A549 (cell line): ENCODE results near the gene ANO6. TPM values are rescaled to one million over a fixed set of nuclear protein-coding genes. Genes with fewer than 3 reads are reported as not detected.

Experiments
- ATAC-seq, 2 experiments: fragments of 200-7000 bp in 1 of 2; fragments of >200 bp in 1 of 2; cut with Nextera tagmentation in 1 of 2; cut with Tn5 transposase in 1 of 2; 3 replicates each; pipeline versions ENCODE4 v1.8.0 to v1.9.1; 2018 to 2020; ENCODE audit warnings: mild to moderate bottlenecking in 1 of 2, moderate library complexity in 1 of 2
- CTCF ChIA-PET: fragments of 300-600 bp; sonication (Branson Sonifier 250); formaldehyde crosslinking; extraction: SDS; loops from one replicate; lab custom pipeline; 2021; ENCODE audit warnings: antibody characterized with exemption, inconsistent platforms; lab: Yijun Ruan, JAX
- POLR2A ChIA-PET: fragments of 350-600 bp; formaldehyde crosslinking; extraction: SDS; loops from one replicate; lab custom pipeline; 2021; ENCODE audit warnings: antibody characterized with exemption, inconsistent platforms; lab: Yijun Ruan, JAX
- DNase-seq, 2 experiments: peaks; one replicate each; pipeline versions ENCODE4 v3.0.0 to v3.0.0-alpha.2; 2011 to 2016; ENCODE audit warnings: low read depth in 1 of 2, low spot score in 1 of 2
- FAIRE-seq: peaks from 2 replicates; lab custom pipeline; 2011; peaks lifted over from hg19 to GRCh38; lab: Jason Lieb, UNC
- H3K27ac ChIP-seq, 2 experiments: fragments of >200 bp; sonication (Bioruptor Twin); formaldehyde crosslinking; 3 replicates each; pipeline ENCODE4 v1.5.1; 2016 to 2017
- H3K4me1 ChIP-seq: fragments of >200 bp; sonication (Bioruptor Twin); formaldehyde crosslinking; 3 replicates; pipeline ENCODE4 v1.6.1; 2016
- H3K4me2 ChIP-seq: fragments of >200 bp; sonication (Bioruptor Twin); formaldehyde crosslinking; 3 replicates; pipeline ENCODE4 v1.6.1; 2016
- H3K4me3 ChIP-seq: fragments of >200 bp; sonication (Bioruptor Twin); formaldehyde crosslinking; 3 replicates; pipeline ENCODE4 v1.5.1; 2016
- H3K9me3 ChIP-seq: fragments of >200 bp; sonication (Bioruptor Twin); formaldehyde crosslinking; 3 replicates; pipeline ENCODE4 v1.6.1; 2016
- BHLHE40 ChIP-seq: IDR thresholded peaks from 2 replicates; pipeline ENCODE4 v1.6.1; 2012; ENCODE audit warnings: low read depth, low read length, inconsistent platforms
- EHF ChIP-seq: fragments of 250-450 bp; sonication (Bioruptor Pico); IDR thresholded peaks from 2 replicates; pipeline ENCODE4 v1.5.0; 2020; ENCODE audit warnings: mild to moderate bottlenecking
- ESRRA ChIP-seq: fragments of 150-350 bp; IDR thresholded peaks from 2 replicates; pipeline ENCODE4 v1.6.1; 2014; ENCODE audit warnings: mild to moderate bottlenecking, low read length, borderline replicate concordance
- FOSB ChIP-seq: fragments of 250-450 bp; sonication (Bioruptor Pico); IDR thresholded peaks from 2 replicates; pipeline ENCODE4 v1.5.0; 2020; ENCODE audit warnings: mild to moderate bottlenecking, moderate library complexity
- FOSL2 ChIP-seq, 2 experiments: fragments of 450-650 bp in 1 of 2; fragments of >200 bp in 1 of 2; sonication (Bioruptor Twin) in 1 of 2; formaldehyde crosslinking; IDR thresholded peaks; 2 replicates each; pipeline versions ENCODE4 v1.5.0 to v1.6.1; 2016 to 2020; ENCODE audit warnings: mild to moderate bottlenecking in 1 of 2, moderate library complexity in 1 of 2
- HEYL ChIP-seq: fragments of 250-450 bp; sonication (Bioruptor Pico); IDR thresholded peaks from 2 replicates; pipeline ENCODE4 v1.8.0; 2021; ENCODE audit warnings: mild to moderate bottlenecking, moderate library complexity
- KDM5A ChIP-seq: fragments of 200-600 bp; sonication (generic); IDR thresholded peaks from 2 replicates; pipeline ENCODE4 v1.6.1; 2016; ENCODE audit warnings: antibody characterized with exemption, mild to moderate bottlenecking
- MAFK ChIP-seq: fragments of 450-650 bp; IDR thresholded peaks from 2 replicates; pipeline ENCODE4 v1.6.1; 2014; ENCODE audit not compliant: partially characterized antibody
- MYC ChIP-seq: IDR thresholded peaks from 2 replicates; pipeline ENCODE4 v1.6.1; 2012; ENCODE audit warnings: mild to moderate bottlenecking, inconsistent platforms, low read length, improper control_type of control experiment, borderline replicate concordance
- PBX3 ChIP-seq: IDR thresholded peaks from 2 replicates; pipeline ENCODE4 v1.6.1; 2012
- PHF8 ChIP-seq: fragments of 200-600 bp; sonication (generic); IDR thresholded peaks from 2 replicates; pipeline ENCODE4 v1.6.1; 2016; ENCODE audit warnings: low read depth, mild to moderate bottlenecking, antibody characterized with exemption, moderate library complexity, borderline replicate concordance
- RAD21 ChIP-seq, 2 experiments: fragments of >200 bp in 1 of 2; sonication (Bioruptor Twin) in 1 of 2; formaldehyde crosslinking in 1 of 2; IDR thresholded peaks in 1 of 2; conservative IDR thresholded peaks in 1 of 2; 2 replicates in 1 of 2; 3 replicates in 1 of 2; pipeline ENCODE4 v1.6.1; 2012 to 2018; ENCODE audit warnings: inconsistent platforms in 1 of 2
- RCOR1 ChIP-seq: fragments of 150-350 bp; IDR thresholded peaks from 2 replicates; pipeline ENCODE4 v1.6.1; 2014; ENCODE audit warnings: antibody characterized with exemption, low read length, low read depth
- REST ChIP-seq: fragments of 200-600 bp; sonication (generic); IDR thresholded peaks from 2 replicates; pipeline ENCODE4 v1.6.1; 2016; ENCODE audit warnings: antibody characterized with exemption, mild to moderate bottlenecking, moderate library complexity
- SMC3 ChIP-seq: fragments of >200 bp; sonication (Bioruptor Twin); formaldehyde crosslinking; IDR thresholded peaks from 3 replicates; pipeline ENCODE4 v1.6.1; 2018; ENCODE audit warnings: inconsistent platforms
- SREBF2 ChIP-seq: fragments of 450-650 bp; IDR thresholded peaks from 2 replicates; pipeline ENCODE4 v1.6.1; 2014; ENCODE audit warnings: mild to moderate bottlenecking, moderate library complexity
- TP53 ChIP-seq: fragments of 250-450 bp; sonication (Bioruptor Pico); IDR thresholded peaks from 2 replicates; pipeline ENCODE4 v1.5.0; 2021; ENCODE audit warnings: mild to moderate bottlenecking, moderate library complexity
- USF2 ChIP-seq: fragments of 450-650 bp; IDR thresholded peaks from 2 replicates; pipeline ENCODE4 v1.6.1; 2014; ENCODE audit warnings: antibody characterized with exemption
- ZC3H11A ChIP-seq: fragments of 450-650 bp; IDR thresholded peaks from 2 replicates; pipeline ENCODE4 v1.6.1; 2014; ENCODE audit warnings: antibody characterized with exemption, mild to moderate bottlenecking
- ZNF302 ChIP-seq: fragments of 250-450 bp; sonication (Bioruptor Pico); IDR thresholded peaks from 2 replicates; pipeline ENCODE4 v1.9.0; 2021; ENCODE audit warnings: inconsistent platforms, mild to moderate bottlenecking, moderate library complexity
- WGBS: methylation state at CpG from one replicate; pipeline ENCODE4 v1.1.6; 2017; ENCODE audit errors: missing lambda C conversion rate; 5-methylcytosine and 5-hydroxymethylcytosine counted together
- polyA plus RNA-seq, 4 experiments: library from polyadenylated mRNA; depleted of rRNA in 3 of 4; stranded (reverse); fragments of >200 nt; fragmentation: RNase III in 1 of 4; extraction: RNeasy Plus Mini Kit Qiagen cat#74134 plus additional on column Dnase treatment in 1 of 4; gene quantifications; 2 replicates in 3 of 4; 3 replicates in 1 of 4; pipeline ENCODE4 v1.2.3, GENCODE V29; 2011 to 2017
- TF ChIP-seq, protein P1 (sequence below): fragments of >200 bp; sonication (Bioruptor Twin); formaldehyde crosslinking; IDR thresholded peaks from 3 replicates; pipeline ENCODE4 v1.5.1; 2016
- TF ChIP-seq, protein P2 (sequence below): IDR thresholded peaks from 2 replicates; pipeline ENCODE4 v1.6.1; 2012; ENCODE audit warnings: low read depth, borderline replicate concordance

ANO6 gene
- polyA plus RNA-seq, 2 of the 4 experiments (the other 2 are of a cell fraction) = 41.7 to 80.0 TPM

- DNase-seq = no peak
- WGBS = 89% methylated on average over 4 of the region's 4 CpGs
Measured at GRCh38 chr12:45381351-45381750, 165.5 kb downstream of the ANO6 start.

GRCh38 chr12:45388545-45388944 is 172.7 kb downstream of the ANO6 start:
- Histone ChIP-seq H3K4me2 (no peak overlapping the region), H3K9me3 (no peaks in the 10 kb centered on the region), H3K27ac (no peak overlapping the region), H3K4me3 (no peak overlapping the region), H3K4me1 (no peaks in the 10 kb centered on the region)
- DNase-seq (peak; percentile 51 to 54), FAIRE-seq (no peak), ATAC-seq (peak; percentile 82 to 89)
- TF ChIP-seq PHF8 = no peak
- TF ChIP-seq, protein P1, sequence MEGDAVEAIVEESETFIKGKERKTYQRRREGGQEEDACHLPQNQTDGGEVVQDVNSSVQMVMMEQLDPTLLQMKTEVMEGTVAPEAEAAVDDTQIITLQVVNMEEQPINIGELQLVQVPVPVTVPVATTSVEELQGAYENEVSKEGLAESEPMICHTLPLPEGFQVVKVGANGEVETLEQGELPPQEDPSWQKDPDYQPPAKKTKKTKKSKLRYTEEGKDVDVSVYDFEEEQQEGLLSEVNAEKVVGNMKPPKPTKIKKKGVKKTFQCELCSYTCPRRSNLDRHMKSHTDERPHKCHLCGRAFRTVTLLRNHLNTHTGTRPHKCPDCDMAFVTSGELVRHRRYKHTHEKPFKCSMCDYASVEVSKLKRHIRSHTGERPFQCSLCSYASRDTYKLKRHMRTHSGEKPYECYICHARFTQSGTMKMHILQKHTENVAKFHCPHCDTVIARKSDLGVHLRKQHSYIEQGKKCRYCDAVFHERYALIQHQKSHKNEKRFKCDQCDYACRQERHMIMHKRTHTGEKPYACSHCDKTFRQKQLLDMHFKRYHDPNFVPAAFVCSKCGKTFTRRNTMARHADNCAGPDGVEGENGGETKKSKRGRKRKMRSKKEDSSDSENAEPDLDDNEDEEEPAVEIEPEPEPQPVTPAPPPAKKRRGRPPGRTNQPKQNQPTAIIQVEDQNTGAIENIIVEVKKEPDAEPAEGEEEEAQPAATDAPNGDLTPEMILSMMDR = peak; percentile 78
- TF ChIP-seq ESRRA = no peak
- TF ChIP-seq RAD21 (conservative IDR thresholded peaks at IDR 0.05 in 1 of 2, IDR thresholded peaks at IDR 0.05 in 1 of 2) = peak; percentile 74 to 84
- TF ChIP-seq SMC3 = peak; percentile 90
- ChIA-PET POLR2A (interaction anchor here (1.2 kb wide), 1 partner anchor 173 kb away, joined by 3 read pairs; the partner anchor contains the start of gene ANO6), CTCF (interaction anchor here (0.6 to 5.2 kb wide), 39 partner anchors 9 to 256 kb away, joined by 3 to 31 read pairs (median 4); partner anchors contain the start of gene ANO6)
- 31% methylated on average over 1 of the region's 1 CpG for WGBS

More at GRCh38 chr12:45381351-45381750, 165.5 kb downstream of the ANO6 start:
- H3K27ac ChIP-seq = no peak overlapping the region
- ATAC-seq = no peak; a peak in 1 of 6 replicates
- FAIRE-seq = no peak
- POLR2A ChIA-PET = no interaction called here
- CTCF ChIA-PET = no interaction called here
- no peak overlapping the region for H3K4me2 ChIP-seq
- H3K4me1 ChIP-seq = peaks cover 34% of the 10 kb centered on the region
- TF ChIP-seq BHLHE40 (no peak), USF2 (no peak), ZC3H11A (no peak), ZNF302 (no peak), PBX3 (no peak), MYC (no peak), EHF (CRISPR knock-in tag) (no peak), KDM5A (no peak), FOSB (CRISPR knock-in tag) (no peak), REST (no peak), HEYL (CRISPR knock-in tag) (no peak), SREBF2 (no peak), FOSL2 (IDR thresholded peaks at IDR 0.05) (no peak), FOSL2 (CRISPR knock-in tag; IDR thresholded peaks at IDR 0.05) (no peak), RCOR1 (no peak), PHF8 (no peak), TP53 (no peak), MAFK (no peak)
- TF ChIP-seq, protein P2, sequence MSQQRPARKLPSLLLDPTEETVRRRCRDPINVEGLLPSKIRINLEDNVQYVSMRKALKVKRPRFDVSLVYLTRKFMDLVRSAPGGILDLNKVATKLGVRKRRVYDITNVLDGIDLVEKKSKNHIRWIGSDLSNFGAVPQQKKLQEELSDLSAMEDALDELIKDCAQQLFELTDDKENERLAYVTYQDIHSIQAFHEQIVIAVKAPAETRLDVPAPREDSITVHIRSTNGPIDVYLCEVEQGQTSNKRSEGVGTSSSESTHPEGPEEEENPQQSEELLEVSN = no peak
- no peak overlapping the region for H3K4me3 ChIP-seq
- no peaks in the 10 kb centered on the region for H3K9me3 ChIP-seq
